Mononuclear cell (primary cell): ENCODE data around the gene GPR33. TPM values are rescaled to one million over a fixed set of nuclear protein-coding genes. Genes with fewer than 3 reads are reported as not detected.
"Not testable (repeated sequence)": the region's sequence is repeated elsewhere in the genome, so short reads cannot be mapped to it uniquely, and the experiment has no call there.

ENCODE experiments used
- H3K27me3 ChIP-seq: 2 replicates; pipeline ENCODE4 v1.6.0; 2011; ENCODE audit warnings: low read length, control low read depth; ENCODE audit not compliant: insufficient read depth
- H3K4me1 ChIP-seq: 2 replicates; pipeline ENCODE4 v1.5.1; 2011; ENCODE audit warnings: mild to moderate bottlenecking, low read length, control low read depth; ENCODE audit not compliant: insufficient read depth
- H3K4me3 ChIP-seq: 2 replicates; pipeline ENCODE4 v1.5.1; 2011; ENCODE audit warnings: mild to moderate bottlenecking, low read length, moderate library complexity
- H3K9me3 ChIP-seq: 2 replicates; pipeline ENCODE4 v1.5.1; 2011; ENCODE audit warnings: low read depth, mild to moderate bottlenecking, control low read depth, low read length
- total RNA-seq: library from RNA; depleted of rRNA; stranded (reverse); fragments of >200 nt; gene quantifications from one replicate; pipeline ENCODE4 v1.2.3, GENCODE V29; 2012

Gene GPR33
- total RNA-seq, 1 donor: not detected

DNA sequence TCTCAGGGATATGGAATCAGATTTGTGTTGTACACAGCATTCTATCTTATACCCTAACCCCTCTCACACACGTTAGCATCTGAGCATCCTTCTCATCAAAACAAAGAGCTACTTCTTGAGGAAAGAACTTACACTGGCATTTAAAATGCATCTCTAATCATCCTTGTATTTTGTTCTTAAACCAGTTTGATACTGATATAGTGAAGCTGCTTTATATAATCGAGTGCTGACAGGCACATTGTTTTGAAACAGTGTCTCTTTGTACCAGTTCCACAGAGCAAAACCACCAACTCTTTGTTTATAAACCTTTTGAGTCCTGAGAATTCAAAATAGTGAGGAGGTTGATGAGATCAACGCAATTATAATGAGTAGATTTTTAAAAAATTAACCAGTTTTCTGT lies 8.8 kb downstream of the GPR33 start:
- Histone ChIP-seq H3K4me3 (no peak overlapping the region), H3K27me3 (peaks cover 3% of the 10 kb centered on the region), H3K9me3 (no peaks in the 10 kb centered on the region), H3K4me1 (peaks cover 4% of the 10 kb centered on the region)

DNA sequence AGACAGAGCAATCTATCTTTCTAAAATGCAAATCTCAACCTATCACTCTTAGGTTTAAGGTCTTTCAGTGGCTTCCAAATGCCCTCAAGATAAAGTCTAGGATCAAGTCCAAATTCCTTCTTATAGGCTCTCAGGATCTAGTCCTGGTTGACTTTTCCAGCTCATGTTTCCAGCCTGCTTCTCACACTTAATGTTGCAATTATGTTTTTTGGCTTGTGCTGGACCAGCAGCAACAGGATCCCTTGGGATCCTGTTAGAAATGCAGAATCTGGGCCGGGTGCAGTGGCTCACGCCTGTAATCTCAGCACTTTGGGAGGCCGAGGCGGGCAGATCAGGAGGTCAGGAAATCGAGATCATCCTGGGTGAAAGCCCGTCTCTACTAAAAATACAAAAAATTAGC lies 10.6 kb downstream of the GPR33 start:
- Histone ChIP-seq H3K27me3 (peaks cover 3% of the 10 kb centered on the region), H3K4me1 (peaks cover 4% of the 10 kb centered on the region), H3K4me3 (no peak overlapping the region), H3K9me3 (no peaks in the 10 kb centered on the region)

DNA sequence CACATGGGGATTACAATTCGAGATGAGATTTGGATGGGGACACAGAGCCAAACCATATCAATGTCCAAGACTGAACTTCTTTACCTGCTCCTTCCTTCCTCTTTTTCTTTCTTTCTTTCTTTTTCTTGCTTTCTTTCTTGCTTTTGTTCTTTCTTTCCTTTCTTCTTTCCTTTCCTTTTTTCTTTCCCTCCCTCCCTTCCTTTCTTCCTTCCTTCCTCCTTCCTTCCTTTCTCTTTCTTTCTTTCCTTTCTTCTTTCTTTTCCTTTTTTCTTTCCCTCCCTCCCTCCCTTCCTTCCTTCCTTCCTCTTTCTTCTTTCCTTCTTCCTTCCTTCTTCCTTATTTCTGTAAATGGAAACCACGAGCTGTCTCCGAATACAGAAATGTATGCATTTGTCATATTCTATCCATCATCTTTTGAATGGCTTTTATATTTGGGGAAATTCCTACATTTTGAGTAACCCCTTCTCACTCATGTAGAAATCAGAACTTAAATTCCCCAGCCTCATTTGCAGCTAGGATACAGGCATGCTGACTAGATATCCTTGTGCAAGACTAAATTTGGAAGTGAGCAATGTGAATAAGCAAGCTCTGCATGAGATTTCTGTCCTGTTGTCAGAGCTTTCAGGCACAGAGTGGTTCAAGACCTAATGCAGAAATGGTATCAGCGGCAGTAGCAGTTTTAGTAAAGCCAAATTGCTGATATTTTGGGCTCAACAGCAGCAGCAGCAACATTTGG lies 11.5 kb downstream of the GPR33 start:
- Histone ChIP-seq H3K4me3 (no peak overlapping the region), H3K9me3 (no peaks in the 10 kb centered on the region), H3K4me1 (peaks cover 4% of the 10 kb centered on the region), H3K27me3 (peaks cover 1% of the 10 kb centered on the region)

DNA sequence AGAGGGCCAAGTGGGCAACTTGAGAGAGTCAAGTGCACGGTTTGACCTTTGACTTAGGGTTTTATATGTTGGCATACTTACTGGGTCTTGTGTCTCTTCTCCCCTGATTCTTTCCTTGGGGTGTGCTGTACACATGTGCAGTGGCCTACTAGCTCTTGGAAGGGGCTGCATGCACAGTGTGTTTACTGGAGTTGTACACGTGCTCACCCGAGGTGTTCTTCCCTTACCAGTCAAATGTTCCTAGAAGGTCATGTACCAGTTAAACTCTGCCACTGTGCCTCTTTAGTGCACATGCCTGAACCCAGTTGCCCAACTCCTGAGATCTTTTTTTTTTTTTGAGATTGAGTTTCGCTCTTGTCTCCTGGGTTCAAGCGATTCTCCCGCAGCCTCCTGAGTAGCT lies 21.3 kb downstream of the GPR33 start:
- H3K4me3 ChIP-seq: no peak overlapping the region
- no peaks in the 10 kb centered on the region for H3K27me3 ChIP-seq
- no peaks in the 10 kb centered on the region for H3K4me1 ChIP-seq
- no peaks in the 10 kb centered on the region for H3K9me3 ChIP-seq

DNA sequence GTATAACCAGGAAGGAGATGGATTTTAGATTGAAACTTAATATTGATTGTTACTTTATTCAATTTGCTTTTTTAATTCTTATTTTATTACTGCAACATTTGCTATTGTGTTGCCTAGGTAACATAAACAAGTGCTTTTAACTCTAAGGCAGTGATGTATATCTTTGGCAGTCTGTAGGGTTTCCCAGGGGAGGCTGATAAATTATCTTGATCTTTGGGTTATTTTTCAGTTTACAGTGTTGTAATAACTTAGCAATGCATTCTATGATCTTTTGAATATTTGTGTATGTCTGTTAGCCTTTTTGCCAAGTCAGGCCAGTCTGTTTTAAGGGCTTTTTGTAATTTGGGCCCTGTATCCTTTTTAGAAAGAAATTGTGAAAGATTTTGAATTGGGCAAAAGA lies 22.7 kb downstream of the GPR33 start:
- Histone ChIP-seq H3K9me3 (no peaks in the 10 kb centered on the region), H3K4me3 (no peak overlapping the region), H3K27me3 (no peaks in the 10 kb centered on the region), H3K4me1 (no peaks in the 10 kb centered on the region)

DNA sequence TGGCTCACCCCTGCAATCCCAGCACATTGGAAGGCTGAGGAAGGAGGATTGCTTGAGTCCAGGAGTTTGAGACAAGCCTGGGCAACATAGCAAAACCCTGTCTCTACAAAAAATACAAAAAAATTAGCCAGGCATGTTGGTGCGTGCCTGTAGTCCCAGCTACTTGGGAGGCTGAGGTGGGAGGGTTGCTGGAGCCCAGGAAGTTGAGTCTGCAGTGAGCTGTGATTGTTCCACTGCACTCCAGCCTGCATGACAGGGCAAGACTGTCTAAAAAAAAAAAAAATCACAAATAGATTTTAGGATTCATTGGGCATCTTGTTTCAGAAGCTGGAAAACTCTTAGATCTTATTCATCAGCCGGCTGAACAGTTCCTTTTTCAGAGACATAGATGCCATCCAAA lies 25.4 kb downstream of the GPR33 start:
- not testable (repeated sequence) for H3K4me1 ChIP-seq, H3K27me3 ChIP-seq, H3K9me3 ChIP-seq, H3K4me3 ChIP-seq

DNA sequence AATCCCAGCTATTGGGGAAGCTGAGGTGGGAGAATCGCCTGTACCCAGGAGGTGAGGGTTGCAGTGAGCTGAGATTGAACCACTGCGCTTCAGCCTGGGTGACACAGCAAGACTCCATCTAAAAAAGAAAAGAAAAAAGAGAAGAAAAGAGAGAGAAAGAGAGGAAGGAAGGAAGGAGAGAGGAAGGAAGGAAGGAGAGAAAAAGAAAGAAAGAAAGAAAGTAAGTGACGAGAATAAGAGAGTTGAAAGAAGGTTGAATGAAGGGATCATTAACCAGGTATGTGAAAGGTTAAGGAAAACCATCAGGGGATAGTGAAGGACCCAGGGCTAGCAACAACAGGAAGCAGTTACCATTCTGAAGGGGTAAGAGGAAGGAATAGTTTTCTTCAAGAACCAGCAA lies 26.3 kb downstream of the GPR33 start:
- Histone ChIP-seq H3K4me3 (no peak overlapping the region), H3K27me3 (no peaks in the 10 kb centered on the region), H3K4me1 (peaks cover 3% of the 10 kb centered on the region), H3K9me3 (no peaks in the 10 kb centered on the region)

DNA sequence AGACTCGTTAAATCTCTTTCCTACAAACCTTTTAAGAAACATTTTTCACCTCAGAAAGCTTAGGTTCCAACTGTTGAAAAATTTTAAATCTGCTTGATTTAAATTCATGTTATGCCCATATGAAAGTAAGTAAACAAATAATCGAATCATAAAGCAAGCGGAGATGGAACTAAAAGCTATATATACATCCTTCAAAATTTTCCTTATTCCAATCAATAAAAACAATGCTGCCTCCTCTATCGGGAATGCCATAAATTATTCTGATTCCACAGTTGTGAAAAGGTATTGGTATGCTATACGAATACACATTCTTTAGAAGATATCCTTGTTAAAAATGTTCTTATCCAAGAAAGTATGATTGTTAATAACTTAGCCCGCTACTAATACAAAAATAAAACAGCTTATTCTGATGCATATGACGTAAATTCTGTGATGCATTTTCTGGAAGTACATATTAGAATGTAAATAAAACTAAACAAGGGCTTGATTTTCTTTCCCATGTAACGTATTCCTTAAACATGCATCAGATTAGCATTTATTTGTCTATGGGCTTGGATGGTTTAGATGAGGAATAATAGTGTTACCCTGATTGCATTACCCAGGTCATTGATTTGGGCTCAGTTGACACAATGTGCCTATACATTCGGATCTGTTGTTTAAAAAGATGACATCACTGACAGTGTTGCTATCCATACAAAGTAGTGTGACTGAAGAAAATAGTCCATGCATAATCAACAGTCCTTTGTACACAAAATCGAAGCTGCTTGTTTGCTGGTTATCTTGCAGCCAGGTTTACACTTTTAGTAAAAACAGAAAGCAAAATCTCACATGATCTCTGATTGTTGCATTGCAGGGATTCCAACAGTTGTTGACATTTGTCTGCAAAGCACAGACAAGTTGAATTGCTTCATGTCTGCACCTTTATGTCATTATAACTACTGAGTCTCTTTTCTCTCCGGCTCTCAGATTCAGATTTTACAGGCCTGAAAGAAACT lies 29.9 kb downstream of the GPR33 start:
- Histone ChIP-seq H3K9me3 (no peaks in the 10 kb centered on the region), H3K4me3 (peak overlapping the region; percentile 75), H3K4me1 (peaks cover 11% of the 10 kb centered on the region), H3K27me3 (no peaks in the 10 kb centered on the region)

DNA sequence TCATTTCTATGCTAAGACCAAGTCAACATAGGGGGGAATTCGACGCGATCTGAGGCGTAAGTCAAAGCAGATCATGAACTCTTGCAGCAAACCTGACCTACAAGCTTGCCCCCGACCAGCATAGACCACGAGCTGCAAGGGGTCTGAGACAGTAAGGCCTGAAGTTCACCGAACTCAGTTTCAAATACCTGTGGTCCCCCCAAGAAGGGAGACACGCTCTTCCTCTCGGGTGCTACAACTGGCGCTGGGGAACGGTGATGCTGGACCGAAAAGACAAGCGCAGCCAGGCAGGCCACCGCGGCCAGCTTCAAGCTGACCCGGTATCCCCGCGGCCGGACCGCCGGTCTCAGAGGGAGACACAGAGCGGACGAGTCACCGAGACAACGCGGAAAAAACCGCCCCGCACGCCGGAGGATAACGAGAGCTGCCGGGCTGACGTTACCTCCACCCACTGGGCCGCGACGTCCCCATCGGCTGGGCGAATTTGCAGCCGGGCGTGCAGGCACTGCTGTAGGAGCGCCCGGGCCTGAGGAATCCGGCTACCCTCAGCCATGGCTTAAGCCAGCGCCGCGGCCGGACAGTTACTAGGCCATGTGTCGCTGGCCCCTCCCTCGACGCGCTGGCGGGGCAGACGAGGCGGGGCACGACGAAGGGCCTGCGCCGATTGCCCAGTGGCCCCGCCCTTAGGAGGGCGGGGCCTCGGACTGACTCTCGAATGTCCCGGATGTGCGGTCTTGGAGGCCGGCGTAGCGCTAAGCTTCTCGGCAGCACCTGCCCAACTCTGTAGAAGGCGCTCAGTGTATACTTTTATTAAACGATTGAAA lies 30.8 kb downstream of the GPR33 start, which contains the start of gene DTD2:
TSS of gene DTD2 (minus strand) at position 666 of the 824 bp plus-strand sequence. CDS start at position 553, 113 bp downstream.
- Histone ChIP-seq H3K9me3 (no peaks in the 10 kb centered on the region), H3K4me1 (peaks cover 11% of the 10 kb centered on the region), H3K27me3 (no peaks in the 10 kb centered on the region), H3K4me3 (peak within 1 kb of the TSS; percentile 75)

DNA sequence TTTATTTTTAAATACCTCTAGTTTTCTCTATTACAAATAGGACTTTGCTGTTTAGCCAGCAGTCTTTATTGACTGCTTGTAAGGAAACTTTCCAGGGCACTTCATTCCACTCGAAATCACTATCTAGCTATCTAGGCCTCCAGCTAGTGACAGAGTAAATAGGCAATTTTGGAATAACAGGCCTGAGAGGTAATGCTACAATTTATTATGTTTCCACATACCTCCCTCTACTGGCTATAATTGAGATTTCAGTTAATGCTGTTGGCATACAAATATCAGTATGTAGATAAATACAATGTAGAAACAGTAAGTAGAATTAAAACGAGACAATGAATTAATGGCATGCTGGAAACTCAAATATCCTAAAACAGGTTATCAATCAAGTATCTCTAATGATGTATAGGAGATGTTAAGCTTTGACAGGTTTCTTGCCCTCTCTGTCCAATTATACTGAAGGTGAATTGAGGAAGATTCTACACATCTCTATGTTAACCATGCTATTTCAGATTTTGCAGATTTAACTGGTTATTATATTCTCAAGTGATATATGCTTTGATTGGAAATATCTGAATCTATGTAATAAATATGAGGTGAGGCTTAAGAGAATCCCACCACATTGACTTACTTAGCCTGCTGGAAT lies 37.7 kb downstream of the GPR33 start:
- Histone ChIP-seq H3K4me3 (no peak overlapping the region), H3K9me3 (no peaks in the 10 kb centered on the region), H3K27me3 (no peaks in the 10 kb centered on the region), H3K4me1 (no peaks in the 10 kb centered on the region)

DNA sequence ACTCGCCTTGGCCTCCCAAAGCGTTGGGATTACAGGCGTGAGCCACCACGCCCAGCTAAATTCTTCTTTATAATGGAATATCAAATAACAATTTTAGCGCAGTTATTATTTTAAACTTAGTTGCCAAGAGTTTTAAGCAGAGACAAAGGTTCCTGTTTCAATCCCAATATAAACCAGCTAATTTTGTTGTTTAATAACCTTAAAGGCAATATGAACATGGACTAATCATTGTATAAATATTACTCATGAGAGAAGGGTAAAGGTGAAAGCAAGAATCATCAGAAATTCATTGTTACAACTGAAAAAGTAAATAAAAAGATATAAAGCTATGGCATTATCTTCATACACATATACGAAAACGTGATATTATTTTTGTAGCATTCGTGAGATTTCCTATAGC lies 38.7 kb downstream of the GPR33 start:
- Histone ChIP-seq H3K4me3 (no peak overlapping the region), H3K9me3 (no peaks in the 10 kb centered on the region), H3K4me1 (no peaks in the 10 kb centered on the region), H3K27me3 (no peaks in the 10 kb centered on the region)

DNA sequence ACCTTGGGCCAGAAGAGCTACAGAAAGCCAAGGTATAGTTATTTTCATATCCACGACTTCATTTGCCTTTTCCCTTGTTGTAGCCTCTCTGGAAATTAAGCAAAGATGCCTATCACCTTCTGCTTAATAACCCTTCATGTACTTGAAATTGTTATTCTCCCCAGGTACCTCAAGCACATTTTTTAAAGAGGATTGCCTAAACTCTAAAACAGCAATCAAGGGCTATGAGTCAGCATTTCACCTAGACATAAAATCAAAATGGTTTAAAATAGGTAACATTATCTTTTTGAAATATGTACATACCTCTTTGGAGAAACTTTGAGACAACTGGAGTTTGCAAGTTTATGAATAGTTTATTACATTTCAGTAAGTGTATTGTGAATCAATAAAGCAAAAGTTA lies 42.1 kb downstream of the GPR33 start:
- H3K4me1 ChIP-seq: no peaks in the 10 kb centered on the region
- no peaks in the 10 kb centered on the region for H3K27me3 ChIP-seq
- H3K9me3 ChIP-seq: no peaks in the 10 kb centered on the region
- no peak overlapping the region for H3K4me3 ChIP-seq

DNA sequence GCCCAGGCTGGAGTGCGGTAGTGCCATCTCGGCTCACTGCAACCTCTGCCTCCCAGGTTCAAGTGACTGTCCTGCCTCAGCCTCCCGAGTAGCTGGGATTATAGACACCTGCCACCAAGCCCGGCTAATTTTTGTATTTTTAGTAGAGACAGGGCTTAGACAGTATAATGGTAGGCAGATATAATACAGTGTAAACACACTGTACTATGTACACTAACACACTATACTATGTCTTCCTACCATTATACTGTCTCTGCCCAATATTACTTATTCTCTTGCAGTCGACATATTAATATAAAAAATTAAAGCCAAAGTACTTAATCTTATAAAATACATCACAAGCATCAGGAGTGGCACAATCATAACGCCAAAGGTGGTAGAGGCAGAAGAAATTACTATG lies 45.6 kb downstream of the GPR33 start:
- Histone ChIP-seq H3K4me3 (no peak overlapping the region), H3K9me3 (no peaks in the 10 kb centered on the region), H3K27me3 (no peaks in the 10 kb centered on the region), H3K4me1 (no peaks in the 10 kb centered on the region)

DNA sequence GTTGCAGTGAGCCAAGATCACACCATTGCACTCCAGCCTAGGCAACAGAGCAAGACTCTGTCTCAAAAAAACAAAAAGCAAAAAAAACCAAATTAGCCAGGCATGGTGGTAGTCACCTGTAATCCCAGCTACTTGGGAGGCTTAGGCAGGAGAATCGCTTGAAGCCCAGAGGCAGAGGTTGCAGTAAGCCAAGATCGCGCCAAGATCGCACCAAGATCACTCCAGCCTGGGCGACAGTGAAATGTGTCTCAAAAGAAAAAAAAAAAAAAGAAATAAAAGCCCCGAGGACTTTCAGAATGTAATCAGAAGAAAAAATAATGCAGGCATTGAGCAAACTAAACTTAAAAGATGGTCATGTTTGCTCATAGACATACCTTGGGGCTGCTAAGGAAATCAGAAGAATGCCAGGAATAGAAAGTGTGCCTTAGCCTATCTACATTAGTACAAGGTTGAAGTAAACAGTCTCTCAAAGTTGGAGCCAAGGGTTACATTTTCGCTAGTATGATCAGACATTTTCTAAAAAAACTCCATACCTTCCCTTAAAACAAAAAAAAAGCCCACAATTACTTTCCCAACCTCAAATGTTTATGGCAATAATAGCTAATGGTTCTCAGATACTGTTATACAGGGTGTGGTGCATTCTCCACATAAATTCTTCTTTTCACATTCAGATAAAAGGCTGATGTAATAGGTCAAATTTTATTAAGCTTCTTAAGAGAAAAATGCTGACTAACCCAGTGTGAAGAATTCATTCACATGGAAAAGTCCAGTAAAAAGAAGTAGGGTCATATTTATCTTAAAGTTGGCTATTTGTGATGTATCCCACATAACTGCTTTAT lies 46.3 kb downstream of the GPR33 start:
- no peaks in the 10 kb centered on the region for H3K4me1 ChIP-seq
- H3K4me3 ChIP-seq: no peak overlapping the region
- no peaks in the 10 kb centered on the region for H3K27me3 ChIP-seq
- H3K9me3 ChIP-seq: no peaks in the 10 kb centered on the region
